GM13977 (cell line): Measurements from ENCODE around the gene DNAAF5.

Experiments
- DNase-seq: peaks from one replicate; pipeline ENCODE4 v3.0.0; 2012; ENCODE audit warnings: low spot score
- in situ Hi-C: fragments of 300-500 bp; cut with MboI; formaldehyde crosslinking; loops from one replicate; pipeline ENCODE4 v1.12.0; 2022; ENCODE audit warnings: low sequenced_read_pairs, low pct_unique_long_range_greater_than_20kb, mixed read lengths, inconsistent platforms; ENCODE audit not compliant: unreplicated experiment
- TF ChIP-seq, protein P1 (sequence below): IDR thresholded peaks from 2 replicates; pipeline ENCODE4 v1.5.1; 2012; ENCODE audit warnings: mild to moderate bottlenecking, control low read depth; ENCODE audit not compliant: insufficient read depth; ENCODE audit errors: extremely low read depth, missing control alignments

Gene DNAAF5

DNA sequence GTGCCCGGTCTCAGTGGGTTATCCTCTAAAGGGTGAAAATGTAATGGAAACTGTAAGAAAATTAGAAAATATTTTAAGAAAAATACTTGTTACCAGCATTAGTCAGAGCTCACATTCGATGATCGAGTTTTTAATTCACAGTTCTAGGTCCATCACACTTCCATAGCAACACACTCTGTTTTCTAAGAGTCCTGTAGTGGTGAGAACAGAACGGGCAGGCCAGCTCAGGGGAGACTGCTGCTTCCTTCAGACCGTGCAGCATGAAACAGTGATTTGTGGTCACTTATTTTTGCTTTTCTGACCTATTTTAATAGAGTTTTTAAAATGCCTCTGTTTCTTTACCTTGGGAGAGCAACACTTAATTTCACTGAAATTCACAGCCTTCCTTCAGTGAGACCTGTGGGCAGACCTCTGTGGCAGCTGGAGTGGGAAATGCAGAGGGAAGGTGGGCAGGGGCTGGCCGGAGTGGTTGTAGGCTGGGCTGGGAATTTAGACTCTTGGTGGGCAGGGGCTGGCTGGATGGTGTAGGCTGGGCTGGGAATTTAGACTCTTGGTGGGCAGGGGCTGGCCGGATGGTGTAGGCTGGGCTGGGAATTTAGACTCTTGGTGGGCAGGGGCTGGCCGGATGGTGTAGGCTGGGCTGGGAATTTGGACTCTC, 107.2 kb downstream of the DNAAF5 start:
- in situ Hi-C loops: no loop called here
- DNase-seq: no peak

DNA sequence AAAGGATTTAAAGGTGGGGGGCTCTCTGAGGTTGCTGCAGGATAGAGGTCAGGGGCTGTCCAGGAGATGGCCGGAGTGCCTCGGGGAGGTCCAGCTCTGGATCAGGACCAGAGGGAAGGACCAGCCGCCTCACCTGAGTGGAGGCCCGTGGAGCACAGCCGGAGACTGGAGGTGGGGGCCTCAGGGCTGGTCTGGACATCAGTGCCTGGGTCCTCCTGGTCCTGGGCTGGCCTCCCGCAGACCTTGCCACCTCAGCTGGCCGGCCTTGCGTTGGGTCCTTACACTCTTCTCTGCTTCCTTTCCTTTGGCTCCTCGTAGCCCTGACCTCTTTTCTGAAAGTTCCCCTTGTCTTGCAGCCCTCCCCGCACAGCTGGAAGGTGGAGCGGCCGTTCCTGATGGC, 107.8 kb downstream of the DNAAF5 start:
- no peak for DNase-seq
- TF ChIP-seq, protein P1, sequence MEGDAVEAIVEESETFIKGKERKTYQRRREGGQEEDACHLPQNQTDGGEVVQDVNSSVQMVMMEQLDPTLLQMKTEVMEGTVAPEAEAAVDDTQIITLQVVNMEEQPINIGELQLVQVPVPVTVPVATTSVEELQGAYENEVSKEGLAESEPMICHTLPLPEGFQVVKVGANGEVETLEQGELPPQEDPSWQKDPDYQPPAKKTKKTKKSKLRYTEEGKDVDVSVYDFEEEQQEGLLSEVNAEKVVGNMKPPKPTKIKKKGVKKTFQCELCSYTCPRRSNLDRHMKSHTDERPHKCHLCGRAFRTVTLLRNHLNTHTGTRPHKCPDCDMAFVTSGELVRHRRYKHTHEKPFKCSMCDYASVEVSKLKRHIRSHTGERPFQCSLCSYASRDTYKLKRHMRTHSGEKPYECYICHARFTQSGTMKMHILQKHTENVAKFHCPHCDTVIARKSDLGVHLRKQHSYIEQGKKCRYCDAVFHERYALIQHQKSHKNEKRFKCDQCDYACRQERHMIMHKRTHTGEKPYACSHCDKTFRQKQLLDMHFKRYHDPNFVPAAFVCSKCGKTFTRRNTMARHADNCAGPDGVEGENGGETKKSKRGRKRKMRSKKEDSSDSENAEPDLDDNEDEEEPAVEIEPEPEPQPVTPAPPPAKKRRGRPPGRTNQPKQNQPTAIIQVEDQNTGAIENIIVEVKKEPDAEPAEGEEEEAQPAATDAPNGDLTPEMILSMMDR: no peak
- in situ Hi-C loops: no loop called here

More for the DNA sequence above, 107.2 kb downstream of the DNAAF5 start:
- TF ChIP-seq, protein P1: no peak

DNA sequence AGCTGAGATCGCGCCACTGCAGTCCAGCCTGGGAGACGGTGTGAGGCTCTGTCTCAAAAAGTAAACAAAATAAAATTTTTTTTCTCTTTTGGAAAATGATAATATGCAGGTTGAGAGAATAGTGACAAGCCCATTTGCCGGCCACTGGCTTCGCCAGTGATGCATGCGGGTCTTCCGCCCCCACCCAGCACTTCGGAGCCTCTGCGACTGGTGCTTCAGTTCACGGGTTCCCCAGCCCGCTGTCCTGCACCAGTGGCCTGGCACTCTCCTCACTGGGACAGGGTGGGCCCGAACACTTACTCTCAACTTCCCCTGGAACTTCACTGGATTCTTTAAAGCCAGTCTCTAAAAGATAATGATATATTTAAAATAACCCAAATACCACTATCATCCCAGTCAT, 108.5 kb downstream of the DNAAF5 start:
- TF ChIP-seq, protein P1: no peak
- in situ Hi-C loops: no loop called here
- DNase-seq: no peak

DNA sequence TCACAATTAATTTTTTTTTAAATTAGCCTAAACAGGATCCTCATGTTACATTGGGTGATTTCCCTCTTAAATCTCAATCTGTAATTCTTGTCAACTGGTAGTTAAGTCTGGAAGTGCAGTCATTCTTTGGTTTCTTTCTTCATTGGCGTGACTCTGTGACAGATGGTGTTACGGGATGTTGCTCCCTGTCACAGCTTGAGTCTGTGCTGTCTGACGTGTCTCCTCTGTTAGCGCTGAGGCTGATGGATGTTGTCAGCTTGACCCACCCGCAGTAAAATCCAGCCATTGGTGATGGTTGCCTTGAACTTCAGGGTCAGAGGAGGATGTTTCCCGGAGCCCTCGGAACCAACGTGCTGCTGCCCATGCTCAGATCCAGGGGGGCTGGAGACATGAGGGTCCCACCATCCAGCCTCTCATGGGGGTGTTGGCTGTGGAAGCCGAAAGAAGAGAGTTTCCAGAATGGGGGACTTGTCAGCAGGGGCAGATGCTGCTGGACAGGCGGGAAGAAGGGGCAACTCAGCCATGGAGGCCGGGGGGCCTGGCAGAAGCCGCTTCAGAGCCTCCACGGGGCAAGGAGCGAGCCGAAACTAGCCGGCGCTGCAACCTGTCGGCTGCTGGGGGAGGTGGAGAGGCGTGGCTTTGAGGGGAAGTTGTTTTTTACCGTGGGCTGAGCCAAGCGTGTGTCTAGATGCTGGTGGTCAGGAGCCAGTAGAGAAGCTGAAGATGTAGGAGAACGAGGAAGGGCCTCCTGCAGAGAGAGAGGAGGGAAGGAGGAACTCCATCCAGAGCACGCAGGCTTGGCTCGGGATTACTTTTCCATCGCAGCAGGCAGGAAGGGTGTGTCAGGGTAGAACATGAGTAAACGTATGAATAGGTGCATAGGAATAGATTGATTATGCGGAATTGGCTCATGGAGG, 109.2 kb downstream of the DNAAF5 start:
- in situ Hi-C loops: no loop called here
- DNase-seq: no peak
- TF ChIP-seq, protein P1: no peak
